Measurements from ENCODE around the gene MBNL3. TPM values are rescaled to one million over a fixed set of nuclear protein-coding genes. Genes with fewer than 3 reads are reported as not detected.
A peak's percentile ranks its signal among the peaks of the same experiment; 100 is the strongest.
"Not testable (repeated sequence)": the region's sequence is repeated elsewhere in the genome, so short reads cannot be mapped to it uniquely, and the experiment has no call there.

Gene MBNL3
- total RNA-seq, 1 donor from 2014 or later, result 27.8 TPM

- ATAC-seq, result no peak
These were observed 14.1 kb downstream of the MBNL3 start for GRCh38 chrX:132474544-132475248.

- no peak for ATAC-seq
These were observed 16.4 kb downstream of the MBNL3 start for GRCh38 chrX:132472397-132472796.

GRCh38 chrX:132470831-132471230 is 18.0 kb downstream of the MBNL3 start:
- ATAC-seq, result no peak

- no peak for ATAC-seq
These were observed 18.7 kb downstream of the MBNL3 start for GRCh38 chrX:132470179-132470578.

GRCh38 chrX:132468454-132468853 is 20.4 kb downstream of the MBNL3 start:
- no peak for ATAC-seq

- ATAC-seq, result no peak
These were observed 20.8 kb downstream of the MBNL3 start for GRCh38 chrX:132467989-132468388.

- peak; percentile 74 for ATAC-seq
These were observed 21.8 kb downstream of the MBNL3 start for GRCh38 chrX:132467026-132467425.

- no peak for ATAC-seq
These were observed 25.4 kb downstream of the MBNL3 start for GRCh38 chrX:132463411-132463810.

GRCh38 chrX:132461886-132462285 is 27.0 kb downstream of the MBNL3 start:
- ATAC-seq, result no peak

- ATAC-seq, result no peak
These were observed 35.8 kb downstream of the MBNL3 start for GRCh38 chrX:132452911-132453550.

- ATAC-seq, result not testable (repeated sequence)
These were observed 42.9 kb downstream of the MBNL3 start for GRCh38 chrX:132445909-132446308.

- no peak for ATAC-seq
These were observed 43.9 kb downstream of the MBNL3 start for GRCh38 chrX:132444936-132445335.

- ATAC-seq, result no peak
These were observed 45.4 kb downstream of the MBNL3 start for GRCh38 chrX:132443196-132444135.

- ATAC-seq, result no peak
These were observed 46.1 kb downstream of the MBNL3 start for GRCh38 chrX:132442691-132443090.

- no peak for ATAC-seq
These were observed 53.6 kb downstream of the MBNL3 start for GRCh38 chrX:132435222-132435621.

- ATAC-seq, result no peak
These were observed 55.3 kb downstream of the MBNL3 start for GRCh38 chrX:132433551-132433950.

GRCh38 chrX:132433001-132433400 is 55.8 kb downstream of the MBNL3 start:
- no peak for ATAC-seq

GRCh38 chrX:132428896-132429295 is 59.9 kb downstream of the MBNL3 start:
- ATAC-seq, result no peak

GRCh38 chrX:132426695-132427281 is 62.0 kb downstream of the MBNL3 start:
- no peak for ATAC-seq

GRCh38 chrX:132425744-132426318 is 63.0 kb downstream of the MBNL3 start:
- ATAC-seq, result no peak

- no peak for ATAC-seq
These were observed 65.5 kb downstream of the MBNL3 start for GRCh38 chrX:132423323-132423722.

- ATAC-seq, result no peak
These were observed 73.8 kb downstream of the MBNL3 start for GRCh38 chrX:132415012-132415411.

All from esophagus mucosa (tissue), 1 donor.